ENCODE measurements around the gene STXBP1.

- no peak for TF ChIP-seq TAF1 (IDR thresholded peaks at IDR 0.05; ENCODE audit: borderline replicate concordance, low read depth, low read length)
- TF ChIP-seq POLR2AphosphoS5 (IDR thresholded peaks at IDR 0.05; ENCODE audit: low read depth, low read length), result no peak
Measured at GRCh38 chr9:127651697-127652610, 39.9 kb downstream of the STXBP1 start.
